Activated CD8-positive, alpha-beta memory T cell treated with anti-CD3 and anti-CD28 coated beads for 48 hours (primary cell): ENCODE data around the gene GNA14.
"Not testable (repeated sequence)": the region's sequence is repeated elsewhere in the genome, so short reads cannot be mapped to it uniquely, and the experiment has no call there.

Experiments used
- DNase-seq, 3 experiments: peaks; one replicate each; pipeline ENCODE4 v3.0.0-alpha.2; 2020; ENCODE audit warnings: low read depth in 2 of 3, low spot score in 2 of 3

Gene GNA14

GRCh38 chr9:77592476-77592875 lies 55.6 kb downstream of the GNA14 start:
- no peak for DNase-seq

GRCh38 chr9:77589046-77589795 lies 58.9 kb downstream of the GNA14 start:
- no peak for DNase-seq

- DNase-seq, result no peak
These were observed 59.7 kb downstream of the GNA14 start for GRCh38 chr9:77588271-77588937.

- no peak for DNase-seq
These were observed 60.3 kb downstream of the GNA14 start for GRCh38 chr9:77587851-77588250.

DNA sequence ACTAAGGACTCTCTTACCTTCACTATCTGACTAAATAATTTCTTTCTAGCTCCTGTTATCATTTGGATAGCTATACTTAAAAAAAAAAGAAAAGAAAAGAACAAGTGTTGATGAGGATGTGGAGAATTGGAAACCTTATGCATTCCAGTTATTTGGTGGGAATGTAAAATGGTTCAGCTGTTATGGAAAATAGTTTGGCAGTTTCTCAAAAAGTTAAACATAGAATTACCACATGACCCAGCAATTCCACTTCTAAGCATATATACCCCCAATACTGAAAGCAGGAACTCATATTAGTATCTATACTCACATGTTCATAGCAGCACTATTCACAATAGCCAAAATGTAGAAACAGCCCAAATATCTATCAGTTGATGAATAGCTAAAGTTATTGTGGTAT lies 61.1 kb downstream of the GNA14 start:
- DNase-seq, result no peak

GRCh38 chr9:77586591-77586990 lies 61.5 kb downstream of the GNA14 start:
- no peak for DNase-seq

DNA sequence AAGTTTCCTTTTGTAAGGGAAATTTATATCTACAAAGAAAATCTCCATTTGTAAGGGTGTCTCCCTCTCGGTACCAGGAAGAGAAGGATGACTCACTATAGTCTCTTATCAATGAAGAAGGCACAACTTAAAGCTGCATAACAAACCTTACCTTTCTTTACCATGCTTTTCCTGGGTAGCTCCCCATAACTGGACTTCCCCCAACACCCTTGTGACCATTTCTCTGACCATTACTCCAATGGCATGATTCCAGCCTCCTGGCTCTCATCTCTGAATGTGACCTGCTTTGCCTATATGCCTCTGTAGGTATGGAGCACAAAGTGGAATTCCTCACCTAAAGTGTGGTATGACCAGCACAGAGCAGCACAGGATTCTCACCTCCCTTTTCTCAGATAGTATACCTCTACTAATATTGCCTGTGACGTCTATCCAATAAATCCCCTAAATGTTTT lies 62.8 kb downstream of the GNA14 start:
- DNase-seq, result no peak

GRCh38 chr9:77584927-77585326 lies 63.2 kb downstream of the GNA14 start:
- DNase-seq, result not testable (repeated sequence)

DNA sequence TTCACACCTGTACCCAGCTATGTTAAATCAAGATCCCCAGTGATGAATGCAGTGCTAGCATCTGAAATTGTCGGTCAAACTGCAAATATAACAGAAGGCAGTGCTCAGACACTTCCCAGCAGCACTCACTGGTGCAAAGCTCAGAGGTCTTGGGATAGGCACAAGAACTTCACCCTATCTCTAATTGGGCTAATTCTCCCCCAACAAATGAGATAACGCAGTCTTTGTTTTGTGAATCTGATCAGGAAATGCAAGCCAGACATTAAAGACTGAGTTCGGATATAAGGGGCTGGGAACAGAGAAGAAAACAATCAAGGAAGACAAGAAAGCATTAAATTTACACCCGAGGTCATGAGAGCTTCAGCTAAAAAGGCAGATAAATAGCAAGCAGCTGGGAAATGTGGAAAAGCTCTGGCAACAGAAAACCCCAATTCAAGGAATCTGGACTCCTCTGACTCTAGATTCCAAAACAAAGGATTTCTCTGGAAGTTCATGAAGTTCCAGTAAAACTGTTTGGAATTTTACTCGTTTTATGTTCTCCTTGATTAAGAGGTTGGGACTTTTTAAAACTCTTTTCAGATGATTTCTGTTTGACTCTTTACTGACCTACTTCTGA lies 65.1 kb downstream of the GNA14 start:
- DNase-seq, result no peak

GRCh38 chr9:77582525-77582924 lies 65.6 kb downstream of the GNA14 start:
- DNase-seq, result no peak

- no peak for DNase-seq
These were observed 72.3 kb downstream of the GNA14 start for GRCh38 chr9:77575785-77576184.

- no peak for DNase-seq
These were observed 78.8 kb downstream of the GNA14 start for GRCh38 chr9:77569335-77569734.

DNA sequence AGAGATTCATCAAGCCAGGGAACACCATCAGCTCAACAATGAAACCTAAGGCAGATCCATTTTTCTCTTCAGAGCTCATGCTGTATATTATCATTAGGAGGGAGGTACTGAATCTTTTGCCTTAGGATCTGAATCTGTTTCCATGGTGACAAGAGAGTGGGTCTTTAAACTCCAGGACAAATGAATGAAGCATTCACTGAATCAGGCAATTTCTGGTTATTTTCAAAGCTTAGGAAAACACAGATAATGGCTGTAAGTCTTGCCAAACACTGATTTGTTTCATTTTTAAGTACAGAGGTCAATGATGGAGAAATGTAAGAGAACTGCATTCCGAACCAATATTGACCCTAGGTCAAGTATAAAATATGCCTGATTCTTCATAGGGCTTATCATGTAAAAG lies 84.9 kb downstream of the GNA14 start:
- no peak for DNase-seq

- no peak for DNase-seq
These were observed 85.9 kb downstream of the GNA14 start for GRCh38 chr9:77562019-77562748.

DNA sequence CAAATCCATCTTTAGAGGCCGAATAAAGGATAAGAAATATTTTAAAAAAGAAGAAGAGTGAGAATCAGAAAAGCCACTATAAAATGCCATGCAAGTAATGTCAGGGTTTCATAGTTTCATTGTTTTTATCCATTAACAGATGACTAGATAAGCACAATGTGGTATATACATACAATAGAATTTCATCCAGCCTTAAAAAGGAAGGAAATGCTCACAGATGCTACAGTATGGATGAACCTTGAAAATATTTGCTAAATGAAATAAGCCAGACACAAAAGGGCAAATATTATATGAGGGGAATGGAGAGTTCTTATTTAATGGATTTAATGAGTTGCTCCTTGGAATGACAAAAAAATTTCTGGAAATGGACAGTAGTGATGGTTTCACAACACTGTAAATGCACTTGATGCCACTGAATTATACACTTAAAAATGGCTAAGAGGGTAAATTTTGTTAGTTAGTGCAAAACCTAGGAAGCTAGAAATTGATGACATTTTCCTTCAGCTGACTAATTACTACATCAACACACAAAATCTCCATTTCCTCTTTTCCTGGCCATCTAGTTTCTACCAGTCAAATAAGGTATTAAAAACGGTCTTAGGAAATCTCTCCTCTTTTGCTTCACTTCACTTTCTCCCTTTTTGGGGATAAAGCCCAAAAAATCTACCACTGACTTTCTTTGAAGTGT lies 86.6 kb downstream of the GNA14 start:
- DNase-seq, result no peak

GRCh38 chr9:77556396-77556795 lies 91.7 kb downstream of the GNA14 start:
- DNase-seq, result no peak

DNA sequence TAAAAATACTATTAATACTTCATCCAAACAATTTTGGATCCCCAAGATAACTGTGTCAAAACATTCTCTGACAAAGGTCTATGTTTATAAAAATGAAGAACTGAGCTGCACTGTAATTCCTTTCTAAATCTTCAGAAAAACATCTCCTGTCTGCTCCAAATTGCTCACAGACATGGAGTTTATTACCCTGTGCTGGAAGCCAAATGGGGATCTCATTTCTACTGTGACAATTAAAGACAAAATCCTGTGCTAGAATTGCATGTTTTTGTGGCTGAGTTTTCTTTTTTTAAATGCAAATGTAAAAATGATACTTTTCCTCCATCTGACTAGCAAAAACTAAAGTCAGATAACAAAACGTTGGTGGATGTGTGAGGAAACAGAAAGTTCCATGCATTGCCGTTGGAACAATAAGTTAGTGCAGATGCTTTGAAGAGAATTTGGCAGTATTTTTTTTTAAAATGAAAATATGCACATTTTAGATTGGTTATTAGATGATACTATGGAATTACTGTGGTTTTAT lies 93.5 kb downstream of the GNA14 start:
- no peak for DNase-seq

- no peak for DNase-seq
These were observed 100.9 kb downstream of the GNA14 start for GRCh38 chr9:77547106-77547730.

GRCh38 chr9:77546376-77546950 lies 101.7 kb downstream of the GNA14 start:
- DNase-seq, result no peak

DNA sequence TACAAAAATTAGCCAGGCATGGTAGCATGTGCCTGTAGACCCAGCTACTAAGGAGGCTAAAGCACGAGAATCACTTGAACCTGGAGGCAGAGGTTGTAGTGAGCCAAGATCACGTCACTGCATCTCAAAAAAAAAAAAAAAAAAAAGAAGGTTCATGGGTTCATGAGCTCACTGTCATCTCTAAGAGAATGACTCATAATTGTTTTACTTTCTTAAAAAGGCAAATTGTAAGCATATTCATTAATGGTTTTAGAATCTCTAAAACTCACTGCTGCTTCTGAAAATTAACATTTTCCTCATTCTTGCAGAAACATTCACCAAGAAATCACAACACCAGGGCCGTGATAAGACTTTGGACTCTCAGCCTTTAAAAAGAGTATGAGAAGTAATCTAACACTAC lies 103.6 kb downstream of the GNA14 start:
- no peak for DNase-seq
